ENCODE results near the gene ATN1. TPM values are rescaled to one million over a fixed set of nuclear protein-coding genes. Genes with fewer than 3 reads are reported as not detected.

The ATN1 gene
- total RNA-seq, 1 donor from 2014 or later = 118 TPM

GRCh38 chr12:6958609-6959057 lies 30.9 kb downstream of the ATN1 start:
- no peaks in the 10 kb centered on the region for H3K36me3 Mint-ChIP-seq (ENCODE audit: low read depth)
- H3K9me3 Mint-ChIP-seq = no peaks in the 10 kb centered on the region
- no peak for TF ChIP-seq CTCF (conservative IDR thresholded peaks at IDR 0.05)
- peaks cover 17% of the 10 kb centered on the region for H3K4me1 Mint-ChIP-seq
- H3K27ac Mint-ChIP-seq (ENCODE audit: unreplicated experiment) = no peak overlapping the region
- H3K27me3 Mint-ChIP-seq (ENCODE audit: low read depth) = no peaks in the 10 kb centered on the region
- no peak overlapping the region for H3K4me3 Mint-ChIP-seq
- DNase-seq (ENCODE audit: low read depth, low spot score) = no peak

GRCh38 chr12:6959058-6959804 lies 31.5 kb downstream of the ATN1 start:
- Mint-ChIP-seq H3K27ac (ENCODE audit: unreplicated experiment) (no peak overlapping the region), H3K9me3 (no peaks in the 10 kb centered on the region), H3K4me1 (peaks cover 13% of the 10 kb centered on the region), H3K4me3 (no peak overlapping the region), H3K27me3 (ENCODE audit: low read depth) (no peaks in the 10 kb centered on the region), H3K36me3 (ENCODE audit: low read depth) (no peaks in the 10 kb centered on the region)
- TF ChIP-seq CTCF (conservative IDR thresholded peaks at IDR 0.05) = no peak
- no peak for DNase-seq (ENCODE audit: low read depth, low spot score)

GRCh38 chr12:6959805-6960592 lies 32.2 kb downstream of the ATN1 start:
- no peak overlapping the region for H3K27ac Mint-ChIP-seq (ENCODE audit: unreplicated experiment)

GRCh38 chr12:6960593-6961277 lies 33.0 kb downstream of the ATN1 start:
- Mint-ChIP-seq H3K4me1 (peaks cover 20% of the 10 kb centered on the region), H3K27ac (ENCODE audit: unreplicated experiment) (no peak overlapping the region), H3K27me3 (ENCODE audit: low read depth) (no peaks in the 10 kb centered on the region), H3K4me3 (no peak overlapping the region), H3K36me3 (ENCODE audit: low read depth) (peaks cover 3% of the 10 kb centered on the region), H3K9me3 (no peaks in the 10 kb centered on the region)
- DNase-seq (ENCODE audit: low read depth, low spot score) = no peak
- TF ChIP-seq CTCF (conservative IDR thresholded peaks at IDR 0.05) = no peak

More at GRCh38 chr12:6959805-6960592, 32.2 kb downstream of the ATN1 start:
- no peaks in the 10 kb centered on the region for H3K27me3 Mint-ChIP-seq (ENCODE audit: low read depth)
- no peak for DNase-seq (ENCODE audit: low read depth, low spot score)
- no peak overlapping the region for H3K4me3 Mint-ChIP-seq
- TF ChIP-seq CTCF (conservative IDR thresholded peaks at IDR 0.05) = no peak
- peaks cover 14% of the 10 kb centered on the region for H3K4me1 Mint-ChIP-seq
- H3K36me3 Mint-ChIP-seq (ENCODE audit: low read depth) = no peaks in the 10 kb centered on the region
- no peaks in the 10 kb centered on the region for H3K9me3 Mint-ChIP-seq

GRCh38 chr12:6961278-6961694 lies 33.5 kb downstream of the ATN1 start:
- Mint-ChIP-seq H3K4me3 (peak overlapping the region; percentile 75), H3K27me3 (ENCODE audit: low read depth) (no peaks in the 10 kb centered on the region), H3K9me3 (no peaks in the 10 kb centered on the region), H3K36me3 (ENCODE audit: low read depth) (peaks cover 5% of the 10 kb centered on the region), H3K27ac (ENCODE audit: unreplicated experiment) (peak overlapping the region; percentile 92), H3K4me1 (peaks cover 20% of the 10 kb centered on the region)
- TF ChIP-seq CTCF (conservative IDR thresholded peaks at IDR 0.05) = no peak
- DNase-seq (ENCODE audit: low read depth, low spot score) = no peak
